Erythroblast (primary cell): ENCODE measurements around the gene PIP5K1A.

ENCODE experiments used
- GATA1 ChIP-seq: IDR thresholded peaks from 2 replicates; pipeline ENCODE4 v1.6.1; 2011; ENCODE audit warnings: low read depth, mild to moderate bottlenecking, control low read depth, low read length, moderate library complexity
- POLR2A ChIP-seq: IDR thresholded peaks from 2 replicates; pipeline ENCODE4 v1.6.1; 2011; ENCODE audit warnings: mild to moderate bottlenecking, low read length

GRCh38 chr1:151237678-151238466 lies 39.5 kb downstream of the PIP5K1A start:
- no peak for TF ChIP-seq POLR2A
- TF ChIP-seq GATA1 = no peak
